ENCODE measurements around the gene MGAT3.

DNA sequence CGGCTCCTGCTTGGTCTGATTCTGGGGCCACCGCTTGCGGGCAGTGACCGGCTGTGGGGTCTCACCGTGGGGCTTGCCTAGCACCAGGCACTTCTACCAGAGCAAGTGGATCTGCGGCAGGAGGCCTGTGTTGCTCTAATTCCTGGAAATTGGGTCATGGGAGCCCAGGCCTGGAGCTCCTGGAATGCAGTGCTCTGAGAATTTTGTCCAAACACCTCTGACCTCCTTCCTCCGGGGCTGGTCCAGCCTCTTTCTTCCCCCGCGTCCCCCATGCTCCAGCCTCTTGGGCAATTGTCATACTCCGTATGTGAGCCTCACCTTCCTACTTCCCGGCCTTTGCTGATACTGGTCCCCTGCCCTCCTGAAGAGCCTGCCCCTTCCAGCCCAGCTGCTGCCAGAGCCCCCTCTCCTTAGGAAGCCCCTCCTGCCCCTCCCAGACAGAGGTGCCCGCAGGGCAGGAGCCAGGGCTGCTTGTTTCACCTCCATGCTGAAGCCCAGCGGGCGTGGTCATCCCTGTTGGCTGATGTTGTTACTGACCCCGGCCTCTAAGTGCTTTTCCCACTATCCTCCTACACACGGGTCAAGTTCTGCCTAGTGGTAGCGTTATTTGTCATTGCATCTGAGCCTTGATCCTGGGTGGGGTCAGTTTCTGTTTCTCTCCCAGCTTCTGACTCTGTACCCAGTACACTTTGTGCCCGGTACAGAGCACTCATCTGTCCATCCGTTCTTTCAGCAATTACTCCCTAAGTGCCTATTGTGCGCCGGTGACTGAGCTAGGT lies 9.6 kb downstream of the MGAT3 start:
- TF ChIP-seq, protein P1, sequence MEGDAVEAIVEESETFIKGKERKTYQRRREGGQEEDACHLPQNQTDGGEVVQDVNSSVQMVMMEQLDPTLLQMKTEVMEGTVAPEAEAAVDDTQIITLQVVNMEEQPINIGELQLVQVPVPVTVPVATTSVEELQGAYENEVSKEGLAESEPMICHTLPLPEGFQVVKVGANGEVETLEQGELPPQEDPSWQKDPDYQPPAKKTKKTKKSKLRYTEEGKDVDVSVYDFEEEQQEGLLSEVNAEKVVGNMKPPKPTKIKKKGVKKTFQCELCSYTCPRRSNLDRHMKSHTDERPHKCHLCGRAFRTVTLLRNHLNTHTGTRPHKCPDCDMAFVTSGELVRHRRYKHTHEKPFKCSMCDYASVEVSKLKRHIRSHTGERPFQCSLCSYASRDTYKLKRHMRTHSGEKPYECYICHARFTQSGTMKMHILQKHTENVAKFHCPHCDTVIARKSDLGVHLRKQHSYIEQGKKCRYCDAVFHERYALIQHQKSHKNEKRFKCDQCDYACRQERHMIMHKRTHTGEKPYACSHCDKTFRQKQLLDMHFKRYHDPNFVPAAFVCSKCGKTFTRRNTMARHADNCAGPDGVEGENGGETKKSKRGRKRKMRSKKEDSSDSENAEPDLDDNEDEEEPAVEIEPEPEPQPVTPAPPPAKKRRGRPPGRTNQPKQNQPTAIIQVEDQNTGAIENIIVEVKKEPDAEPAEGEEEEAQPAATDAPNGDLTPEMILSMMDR (IDR thresholded peaks at IDR 0.05; ENCODE audit: borderline replicate concordance, extremely low read depth, low read length, poor library complexity, severe bottlenecking) = no peak
- TF ChIP-seq EZH2 (IDR thresholded peaks at IDR 0.05; ENCODE audit: borderline replicate concordance, low read depth, low read length, severe bottlenecking) = no peak

Data from DND-41 (cell line).